Fibroblast of the aortic adventitia (primary cell): ENCODE results near the gene LAMA4. TPM values are rescaled to one million over a fixed set of nuclear protein-coding genes. Genes with fewer than 3 reads are reported as not detected.

Experiments used
- DNase-seq: peaks from one replicate; pipeline ENCODE4 v3.0.0-alpha.2; 2010; ENCODE audit warnings: low read depth
- H3K4me3 ChIP-seq: 2 replicates; pipeline ENCODE4 v1.5.1; 2011; ENCODE audit warnings: low read depth, mild to moderate bottlenecking, control low read depth, low read length, moderate library complexity
- total RNA-seq: library from RNA; depleted of rRNA; stranded (reverse); fragments of >200 nt; gene quantifications from 2 replicates; pipeline ENCODE4 v1.2.3, GENCODE V29; 2012; ENCODE audit warnings: low replicate concordance
- TF ChIP-seq, protein P1 (sequence below): IDR thresholded peaks from 2 replicates; pipeline ENCODE4 v1.5.1; 2011; ENCODE audit warnings: mild to moderate bottlenecking, low read length, control low read depth, inconsistent platforms; ENCODE audit not compliant: insufficient read depth

The LAMA4 gene
- total RNA-seq, 1 donor = 306 TPM

DNA sequence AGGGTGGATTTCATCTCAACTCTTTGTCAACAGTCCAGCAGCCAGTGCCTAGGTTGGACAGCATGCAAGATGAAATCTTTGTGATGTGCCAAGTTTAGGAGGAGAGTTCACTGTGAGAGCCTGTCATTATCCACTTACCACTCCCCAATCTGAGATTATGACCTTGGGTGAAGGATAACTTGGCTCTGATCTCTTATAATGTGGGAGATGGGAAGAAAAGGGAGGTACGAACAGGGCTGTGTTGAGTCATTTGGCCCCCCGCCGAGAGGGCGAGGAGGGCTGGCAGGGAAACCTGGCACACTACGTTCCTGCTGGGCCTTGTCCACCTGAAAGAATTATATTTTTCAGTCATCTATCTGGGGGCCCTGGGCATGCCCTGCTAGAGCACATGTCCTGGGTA, 35.8 kb downstream of the LAMA4 start:
- H3K4me3 ChIP-seq = no peak overlapping the region
- peak; percentile 85 for DNase-seq
- TF ChIP-seq, protein P1, sequence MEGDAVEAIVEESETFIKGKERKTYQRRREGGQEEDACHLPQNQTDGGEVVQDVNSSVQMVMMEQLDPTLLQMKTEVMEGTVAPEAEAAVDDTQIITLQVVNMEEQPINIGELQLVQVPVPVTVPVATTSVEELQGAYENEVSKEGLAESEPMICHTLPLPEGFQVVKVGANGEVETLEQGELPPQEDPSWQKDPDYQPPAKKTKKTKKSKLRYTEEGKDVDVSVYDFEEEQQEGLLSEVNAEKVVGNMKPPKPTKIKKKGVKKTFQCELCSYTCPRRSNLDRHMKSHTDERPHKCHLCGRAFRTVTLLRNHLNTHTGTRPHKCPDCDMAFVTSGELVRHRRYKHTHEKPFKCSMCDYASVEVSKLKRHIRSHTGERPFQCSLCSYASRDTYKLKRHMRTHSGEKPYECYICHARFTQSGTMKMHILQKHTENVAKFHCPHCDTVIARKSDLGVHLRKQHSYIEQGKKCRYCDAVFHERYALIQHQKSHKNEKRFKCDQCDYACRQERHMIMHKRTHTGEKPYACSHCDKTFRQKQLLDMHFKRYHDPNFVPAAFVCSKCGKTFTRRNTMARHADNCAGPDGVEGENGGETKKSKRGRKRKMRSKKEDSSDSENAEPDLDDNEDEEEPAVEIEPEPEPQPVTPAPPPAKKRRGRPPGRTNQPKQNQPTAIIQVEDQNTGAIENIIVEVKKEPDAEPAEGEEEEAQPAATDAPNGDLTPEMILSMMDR = no peak

GRCh38 chr6:112216662-112217551, 37.5 kb downstream of the LAMA4 start:
- no peak overlapping the region for H3K4me3 ChIP-seq
- TF ChIP-seq, protein P1 = no peak

GRCh38 chr6:112215488-112216284, 38.7 kb downstream of the LAMA4 start:
- DNase-seq = no peak
- H3K4me3 ChIP-seq = no peak overlapping the region
- TF ChIP-seq, protein P1 = no peak

More at GRCh38 chr6:112216662-112217551, 37.5 kb downstream of the LAMA4 start:
- peak; percentile 83 for DNase-seq

- DNase-seq = peak; percentile 32
- H3K4me3 ChIP-seq = no peak overlapping the region
- TF ChIP-seq, protein P1 = peak; percentile 6
Measured at GRCh38 chr6:112214739-112215269, 39.6 kb downstream of the LAMA4 start.

GRCh38 chr6:112210852-112211251, 43.5 kb downstream of the LAMA4 start:
- DNase-seq = no peak
- TF ChIP-seq, protein P1 = no peak
- H3K4me3 ChIP-seq = no peak overlapping the region

DNA sequence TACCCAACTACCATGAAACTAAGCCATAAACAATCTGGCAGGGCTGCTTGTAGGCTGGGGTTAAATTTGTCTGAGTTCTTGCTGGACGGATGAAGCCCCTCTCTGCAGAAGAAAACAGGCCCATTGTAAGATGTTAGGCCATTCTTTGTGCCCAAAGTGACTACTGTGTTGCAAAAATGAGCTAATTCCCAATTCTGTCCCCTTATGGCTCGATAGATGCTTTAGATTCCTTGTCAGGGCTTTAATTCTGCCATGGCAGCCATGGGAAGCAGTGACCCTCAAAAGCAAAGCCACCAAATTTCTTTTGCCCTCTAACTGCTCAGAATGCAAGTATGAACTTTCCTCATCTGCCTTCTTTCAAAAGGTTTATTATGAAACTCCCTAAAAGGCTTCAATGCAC, 45.2 kb downstream of the LAMA4 start:
- H3K4me3 ChIP-seq = no peak overlapping the region
- no peak for DNase-seq

More for the DNA sequence above, 45.2 kb downstream of the LAMA4 start:
- TF ChIP-seq, protein P1 = no peak
